ENCODE data around the gene CIART. TPM values are rescaled to one million over a fixed set of nuclear protein-coding genes. Genes with fewer than 3 reads are reported as not detected.

The CIART gene
- total RNA-seq, 4 donors from 2014 or later: 0.85 to 4.1 (median 3.1) TPM

DNA sequence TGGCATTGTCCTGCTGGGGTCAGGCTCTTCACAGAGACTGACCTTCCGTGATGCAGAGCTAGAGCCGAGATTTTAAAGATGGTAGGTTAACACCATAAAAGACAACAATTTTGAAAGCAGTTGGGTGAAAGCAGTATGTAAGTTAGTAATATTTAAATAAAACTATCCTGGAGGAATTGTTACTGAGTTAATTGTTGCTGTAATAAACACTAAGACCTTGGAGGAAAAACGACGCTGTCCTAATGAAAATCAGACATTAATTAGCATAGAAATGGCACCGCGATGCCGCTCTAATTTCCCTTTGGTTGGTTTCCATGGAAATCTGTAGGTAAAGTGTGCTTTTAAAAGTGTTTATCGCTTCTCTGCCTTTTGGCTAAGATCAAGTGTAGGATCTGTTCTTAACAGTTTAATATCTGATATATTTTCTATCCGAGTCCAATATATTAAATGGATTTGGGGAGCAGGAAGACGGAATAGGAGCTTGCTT, 45.7 kb upstream of the CIART start:
- TF ChIP-seq, protein P1, sequence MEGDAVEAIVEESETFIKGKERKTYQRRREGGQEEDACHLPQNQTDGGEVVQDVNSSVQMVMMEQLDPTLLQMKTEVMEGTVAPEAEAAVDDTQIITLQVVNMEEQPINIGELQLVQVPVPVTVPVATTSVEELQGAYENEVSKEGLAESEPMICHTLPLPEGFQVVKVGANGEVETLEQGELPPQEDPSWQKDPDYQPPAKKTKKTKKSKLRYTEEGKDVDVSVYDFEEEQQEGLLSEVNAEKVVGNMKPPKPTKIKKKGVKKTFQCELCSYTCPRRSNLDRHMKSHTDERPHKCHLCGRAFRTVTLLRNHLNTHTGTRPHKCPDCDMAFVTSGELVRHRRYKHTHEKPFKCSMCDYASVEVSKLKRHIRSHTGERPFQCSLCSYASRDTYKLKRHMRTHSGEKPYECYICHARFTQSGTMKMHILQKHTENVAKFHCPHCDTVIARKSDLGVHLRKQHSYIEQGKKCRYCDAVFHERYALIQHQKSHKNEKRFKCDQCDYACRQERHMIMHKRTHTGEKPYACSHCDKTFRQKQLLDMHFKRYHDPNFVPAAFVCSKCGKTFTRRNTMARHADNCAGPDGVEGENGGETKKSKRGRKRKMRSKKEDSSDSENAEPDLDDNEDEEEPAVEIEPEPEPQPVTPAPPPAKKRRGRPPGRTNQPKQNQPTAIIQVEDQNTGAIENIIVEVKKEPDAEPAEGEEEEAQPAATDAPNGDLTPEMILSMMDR (IDR thresholded peaks at IDR 0.05; ENCODE audit: low read depth): no peak

DNA sequence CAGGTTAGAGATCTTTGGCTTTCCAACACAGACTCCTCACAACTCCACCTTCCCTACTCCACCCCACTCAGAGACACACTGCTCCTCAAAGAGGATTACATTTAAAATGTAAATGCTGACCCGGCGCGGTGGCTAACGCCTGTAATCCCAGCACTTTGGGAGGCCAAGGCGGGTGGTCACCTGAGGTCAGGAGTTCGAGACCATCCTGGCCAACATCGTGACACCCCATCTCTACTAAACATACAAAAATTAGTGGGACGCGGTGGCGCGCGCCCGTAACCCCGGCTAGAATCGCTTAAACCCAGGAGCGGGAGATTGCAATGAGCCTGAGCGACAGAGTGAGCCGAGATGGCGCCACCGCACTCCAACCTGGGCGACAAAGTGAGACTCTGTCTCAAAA, 44.6 kb upstream of the CIART start:
- TF ChIP-seq, protein P1 (IDR thresholded peaks at IDR 0.05; ENCODE audit: low read depth): no peak

DNA sequence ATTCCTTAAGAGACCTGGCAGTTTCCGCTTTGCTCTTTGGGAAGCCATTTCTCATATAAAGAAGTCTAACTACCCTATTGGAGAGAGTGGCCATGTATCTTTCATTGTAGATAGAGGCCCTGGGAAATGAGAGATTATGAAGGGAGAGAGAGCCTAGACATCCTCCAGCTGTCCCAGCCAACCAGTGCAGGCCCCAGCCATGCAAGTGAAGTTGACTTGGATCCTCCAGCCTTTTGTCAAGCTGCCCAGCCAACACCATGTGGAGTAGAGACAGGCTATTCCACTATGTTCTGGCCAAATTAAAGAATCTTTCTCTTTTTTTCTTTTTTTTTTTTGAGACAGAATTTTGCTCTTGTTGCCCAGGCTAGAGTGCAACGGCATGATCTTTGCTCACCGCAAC, 39.4 kb upstream of the CIART start:
- TF ChIP-seq, protein P1 (IDR thresholded peaks at IDR 0.05; ENCODE audit: low read depth): no peak

DNA sequence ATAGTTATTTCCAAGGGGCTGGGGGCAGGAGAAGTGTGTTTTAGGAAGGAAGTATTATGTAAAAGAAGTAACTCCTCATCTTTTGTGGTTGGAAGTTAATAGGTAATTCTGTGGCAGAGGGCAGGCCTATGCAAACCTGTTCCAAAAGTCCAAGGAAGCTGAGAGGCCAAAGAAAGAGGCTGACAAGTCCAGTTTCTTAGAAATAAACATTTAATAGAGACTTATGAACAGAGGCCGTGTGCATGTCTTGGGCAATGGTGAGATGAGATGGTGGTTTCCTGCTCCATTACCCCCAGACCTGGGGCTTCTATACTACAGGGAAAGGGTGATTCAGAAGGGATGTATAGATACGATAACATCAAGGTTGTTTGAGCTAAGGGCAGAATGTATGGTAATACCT, 32.4 kb upstream of the CIART start:
- TF ChIP-seq, protein P1 (IDR thresholded peaks at IDR 0.05; ENCODE audit: low read depth): no peak

DNA sequence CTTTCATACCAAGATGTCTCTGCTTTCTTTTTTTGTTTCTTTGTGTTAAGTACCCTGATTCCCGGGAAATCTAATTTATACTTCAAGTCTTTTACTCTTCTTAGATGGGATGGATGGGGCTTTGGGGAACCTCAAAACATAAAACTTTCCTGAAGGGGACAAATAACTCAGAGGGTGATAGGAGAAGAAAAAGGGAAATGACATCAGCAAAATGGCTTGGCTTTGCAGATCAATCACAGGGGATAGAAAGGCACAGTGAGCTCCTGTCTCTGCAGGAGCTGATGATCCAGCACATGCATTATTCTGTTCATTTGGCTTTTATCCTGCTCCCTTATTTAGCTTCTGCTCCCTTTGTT, 26.2 kb upstream of the CIART start:
- TF ChIP-seq, protein P1 (IDR thresholded peaks at IDR 0.05; ENCODE audit: low read depth): no peak

DNA sequence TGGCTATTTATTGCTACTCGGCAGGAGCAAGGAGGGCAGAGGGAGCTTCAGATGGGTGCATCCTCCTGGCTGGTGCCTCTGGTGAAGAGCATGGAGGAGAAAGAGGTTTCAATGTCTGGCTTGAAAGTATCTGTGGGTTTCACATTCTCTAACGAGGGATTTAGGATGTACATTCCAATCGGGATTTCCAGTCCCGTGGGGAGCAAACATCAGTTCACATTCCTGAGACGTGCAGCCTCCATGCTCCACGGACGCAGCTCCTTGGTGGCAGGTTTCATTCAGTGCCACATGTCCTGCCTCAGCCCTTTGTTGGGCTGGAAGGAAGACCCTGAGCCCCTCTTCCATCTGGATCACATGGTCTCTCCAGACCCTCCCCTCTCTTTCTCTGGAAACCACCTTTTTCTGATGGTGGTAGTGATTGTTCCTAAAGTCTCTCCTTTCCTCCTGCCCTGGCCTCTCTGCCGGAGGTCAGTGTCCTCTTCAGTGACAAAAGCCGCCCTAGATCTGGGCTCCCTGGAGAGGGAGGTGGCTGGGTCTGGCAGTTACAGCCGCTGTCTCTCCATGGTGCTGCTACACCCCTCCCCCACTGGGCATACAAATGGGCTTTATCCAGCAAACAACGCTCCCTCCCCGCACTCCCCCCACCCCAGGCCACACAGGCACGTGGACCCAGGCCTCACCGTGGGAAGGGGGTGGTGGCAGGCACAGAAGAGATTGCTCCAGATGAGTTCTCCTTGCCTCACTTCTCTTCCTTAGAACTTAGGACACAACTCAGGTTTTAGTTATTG, 25.6 kb upstream of the CIART start:
- TF ChIP-seq, protein P1 (IDR thresholded peaks at IDR 0.05; ENCODE audit: low read depth): no peak

DNA sequence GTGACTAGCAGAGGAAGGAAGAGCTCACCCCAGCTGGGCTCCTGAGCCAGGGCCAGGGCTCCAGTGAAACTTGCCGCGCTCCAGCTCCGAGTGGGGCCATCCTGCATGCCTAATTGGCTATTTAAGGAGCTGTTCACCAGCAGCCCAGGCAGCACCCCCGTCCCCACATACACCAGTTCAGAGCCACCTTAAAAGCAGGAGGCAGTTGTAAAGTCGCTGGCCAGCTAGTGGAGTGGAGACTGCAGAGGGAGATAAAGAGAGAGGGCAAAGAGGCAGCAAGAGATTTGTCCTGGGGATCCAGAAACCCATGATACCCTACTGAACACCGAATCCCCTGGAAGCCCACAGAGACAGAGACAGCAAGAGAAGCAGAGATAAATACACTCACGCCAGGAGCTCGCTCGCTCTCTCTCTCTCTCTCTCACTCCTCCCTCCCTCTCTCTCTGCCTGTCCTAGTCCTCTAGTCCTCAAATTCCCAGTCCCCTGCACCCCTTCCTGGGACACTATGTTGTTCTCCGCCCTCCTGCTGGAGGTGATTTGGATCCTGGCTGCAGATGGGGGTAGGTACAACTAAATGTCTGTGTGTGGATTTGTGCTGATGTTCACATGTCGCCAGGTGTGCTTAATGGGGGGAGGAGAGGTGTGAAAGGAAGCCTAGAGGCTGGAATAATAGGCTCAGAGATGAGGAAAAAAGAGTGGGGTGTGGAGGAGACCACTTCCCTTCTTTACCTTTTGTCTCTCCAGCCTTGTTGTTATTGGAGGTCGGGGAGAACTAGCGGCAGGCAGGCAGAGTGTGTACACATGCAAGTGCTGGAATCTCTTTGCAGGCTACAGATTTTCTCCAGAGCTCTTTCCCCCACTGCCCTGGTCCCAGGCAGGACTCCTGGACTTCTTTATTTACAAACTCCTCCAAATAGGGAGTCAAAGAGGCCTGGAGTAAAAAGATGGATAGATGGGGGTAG, 24.4 kb upstream of the CIART start, which contains the start of gene CA14:
CA14 (plus strand) TSS at position 151 of the 962 bp plus-strand sequence; CDS start at position 506, 355 bp downstream.
- TF ChIP-seq, protein P1 (IDR thresholded peaks at IDR 0.05; ENCODE audit: low read depth): no peak
